Mucosa of descending colon (tissue), 3 donors: ENCODE measurements around the gene BANF2. TPM values are rescaled to one million over a fixed set of nuclear protein-coding genes. Genes with fewer than 3 reads are reported as not detected.

Experiments used
- ATAC-seq: fragments of 200-7000 bp; cut with Tn5 transposase; one replicate; pipeline ENCODE4 v1.9.1; 2020; ENCODE audit warnings: mild to moderate bottlenecking, moderate library complexity
- DNase-seq, 3 donors: peaks; one replicate each; pipeline ENCODE4 v3.0.0-alpha.2; 2020
- H3K36me3 ChIP-seq: fragments of 200-600 bp; one replicate; pipeline ENCODE4 v1.8.0; 2021; ENCODE audit warnings: low read depth, mild to moderate bottlenecking
- H3K4me1 ChIP-seq: fragments of 200-600 bp; one replicate; pipeline ENCODE4 v1.8.0; 2021; ENCODE audit warnings: low read depth, mild to moderate bottlenecking
- H3K4me3 ChIP-seq: fragments of 200-600 bp; one replicate; pipeline ENCODE4 v1.8.0; 2021; ENCODE audit warnings: mild to moderate bottlenecking
- H3K9me3 ChIP-seq: fragments of 200-600 bp; one replicate; pipeline ENCODE4 v1.8.0; 2021; ENCODE audit warnings: mild to moderate bottlenecking
- CTCF ChIP-seq: fragments of 200-600 bp; IDR thresholded peaks from one replicate; pipeline ENCODE4 v1.8.0; 2022; ENCODE audit warnings: antibody characterized with exemption, mild to moderate bottlenecking
- intact Hi-C, 2 donors: fragments of 100-400 bp; cut with DNase I in 1 of 2; cut with micrococcal nuclease in 1 of 2; formaldehyde crosslinking; loops; one replicate each; pipeline versions ENCODE4 v1.11.0 to v1.11.1; 2022; cut with DNase I, micrococcal nuclease
- total RNA-seq, 3 donors: library from RNA; stranded (reverse); fragmentation: NEBNext Ultra II Directional in 2 of 3; extraction: Animal tissue kit (Norgen Biotek cat#: 25700) in 2 of 3; gene quantifications; one replicate each; pipeline versions ENCODE4 v1.2.1 to v1.2.4, GENCODE V29; 2021 to 2023
- donor health status: DM: no; HTN: no; CAD: no; lungs with moderate emphysema.
- donor health status: DM: no; HTN: no; CAD: no.
- donor health status: DM: no; HTN: yes; CAD: no.

BANF2 gene
- total RNA-seq, 3 donors from 2014 or later, result not detected

DNA sequence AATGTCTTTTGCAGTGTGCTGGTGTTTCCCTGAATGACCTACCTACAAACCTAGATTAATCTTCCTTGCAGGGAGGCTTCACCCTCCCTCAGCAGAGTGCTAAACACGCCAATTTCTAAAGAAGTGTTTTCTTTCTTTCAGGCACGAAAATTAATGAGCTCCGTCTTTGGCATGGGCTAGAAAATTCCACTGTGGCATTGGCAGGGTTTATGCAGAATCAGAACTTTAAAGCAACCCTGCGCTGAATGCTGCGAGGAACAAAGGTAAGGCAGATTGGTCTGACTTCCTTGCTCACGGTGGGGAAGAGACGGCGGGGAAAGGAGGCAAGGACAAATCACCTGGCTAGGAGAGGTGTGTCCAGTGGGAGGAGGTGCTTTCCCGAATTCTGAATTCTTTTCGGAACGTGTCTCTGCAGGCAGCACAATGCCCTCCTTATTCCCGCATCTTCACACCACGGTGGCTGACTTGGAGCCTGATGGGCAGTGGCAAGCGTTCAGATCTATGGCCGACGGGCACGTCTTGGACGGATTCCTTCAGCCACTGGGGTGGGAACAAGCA lies 6.2 kb upstream of the BANF2 start:
- intact Hi-C loops, result no loop called here
- no peak for TF ChIP-seq CTCF
- no peak overlapping the region for H3K4me3 ChIP-seq
- H3K9me3 ChIP-seq, result peaks cover 4% of the 10 kb centered on the region
- H3K4me1 ChIP-seq, result no peaks in the 10 kb centered on the region
- H3K36me3 ChIP-seq, result no peaks in the 10 kb centered on the region
- no peak for DNase-seq
- ATAC-seq, result no peak

DNA sequence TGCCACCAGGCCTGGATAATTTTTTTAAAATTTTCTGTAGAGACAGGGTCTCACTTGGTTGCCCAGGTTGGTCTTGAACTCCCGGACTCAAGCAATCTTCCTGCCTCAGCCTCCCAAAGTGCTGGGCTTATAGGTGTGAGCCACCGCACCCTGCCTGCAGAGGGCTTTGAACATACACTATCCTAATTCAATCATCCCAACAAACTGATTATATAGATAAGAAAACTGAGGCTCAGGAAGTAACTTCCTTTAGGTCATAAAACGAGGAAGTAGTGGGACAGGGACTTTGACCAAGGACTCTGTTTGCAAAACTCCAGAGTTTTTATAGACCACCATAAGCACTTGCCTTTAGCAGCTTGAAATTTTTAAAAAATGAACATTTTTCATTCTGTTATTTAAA lies 5.0 kb upstream of the BANF2 start:
- peak; percentile 51 for ATAC-seq
- DNase-seq, result no peak

GRCh38 chr20:17696287-17696686 lies 3.5 kb upstream of the BANF2 start:
- intact Hi-C loops, result no loop called here
- Histone ChIP-seq H3K9me3 (peaks cover 4% of the 10 kb centered on the region), H3K4me3 (no peak overlapping the region), H3K4me1 (no peaks in the 10 kb centered on the region), H3K36me3 (no peaks in the 10 kb centered on the region)
- DNase-seq (no peak), ATAC-seq (no peak)
- TF ChIP-seq CTCF, result no peak

More for the DNA sequence above, 5.0 kb upstream of the BANF2 start:
- H3K36me3 ChIP-seq, result no peaks in the 10 kb centered on the region
- peaks cover 4% of the 10 kb centered on the region for H3K9me3 ChIP-seq
- no peak for TF ChIP-seq CTCF
- no peaks in the 10 kb centered on the region for H3K4me1 ChIP-seq
- intact Hi-C loops, result no loop called here
- no peak overlapping the region for H3K4me3 ChIP-seq

- intact Hi-C loops, result no loop called here
- DNase-seq (no peak), ATAC-seq (no peak)
- Histone ChIP-seq H3K9me3 (peaks cover 4% of the 10 kb centered on the region), H3K4me3 (no peak overlapping the region), H3K4me1 (no peaks in the 10 kb centered on the region), H3K36me3 (no peaks in the 10 kb centered on the region)
- TF ChIP-seq CTCF, result no peak
Observed at GRCh38 chr20:17697171-17697570, 2.6 kb upstream of the BANF2 start.

GRCh38 chr20:17698384-17698783 lies 1.4 kb upstream of the BANF2 start:
- no peak for TF ChIP-seq CTCF
- peak; percentile 8 for ATAC-seq
- DNase-seq, result no peak
- intact Hi-C loops, result no loop called here
- Histone ChIP-seq H3K36me3 (no peaks in the 10 kb centered on the region), H3K4me1 (no peaks in the 10 kb centered on the region), H3K9me3 (peaks cover 4% of the 10 kb centered on the region), H3K4me3 (no peak overlapping the region)

DNA sequence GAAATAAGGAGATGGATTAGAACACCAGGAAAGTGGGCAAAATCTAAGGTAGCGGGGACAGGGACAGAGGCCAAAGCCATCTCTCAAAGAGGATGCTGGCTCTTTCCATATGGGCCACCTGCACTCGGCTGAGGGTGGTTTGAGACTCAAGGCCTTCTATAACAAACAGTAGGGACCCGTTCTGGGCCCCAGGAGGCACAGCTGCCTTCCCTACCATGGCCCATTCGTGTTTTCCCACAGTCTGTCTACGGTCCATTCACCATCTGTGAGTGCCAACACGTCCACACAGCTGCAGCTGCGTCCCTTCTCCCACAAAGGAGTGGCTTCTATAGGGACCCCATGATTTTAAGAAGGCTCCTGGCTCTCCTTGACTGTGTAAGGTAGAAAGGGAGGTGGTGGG lies 871 bp downstream of the BANF2 start:
- intact Hi-C loops, result no loop called here
- H3K4me1 ChIP-seq, result no peaks in the 10 kb centered on the region
- H3K36me3 ChIP-seq, result no peaks in the 10 kb centered on the region
- DNase-seq (no peak), ATAC-seq (no peak)
- no peak for TF ChIP-seq CTCF
- H3K9me3 ChIP-seq, result peaks cover 4% of the 10 kb centered on the region
- H3K4me3 ChIP-seq, result no peak overlapping the region
